GM13977 (cell line): Measurements from ENCODE around the gene NTN5.
A peak's percentile ranks its signal among the peaks of the same experiment; 100 is the strongest.
"Not testable (repeated sequence)": the region's sequence is repeated elsewhere in the genome, so short reads cannot be mapped to it uniquely, and the experiment has no call there.

Experiments
- DNase-seq: peaks from one replicate; pipeline ENCODE4 v3.0.0; 2012; ENCODE audit warnings: low spot score
- in situ Hi-C: fragments of 300-500 bp; cut with MboI; formaldehyde crosslinking; loops from one replicate; pipeline ENCODE4 v1.12.0; 2022; ENCODE audit warnings: low sequenced_read_pairs, low pct_unique_long_range_greater_than_20kb, mixed read lengths, inconsistent platforms; ENCODE audit not compliant: unreplicated experiment
- TF ChIP-seq, protein P1 (sequence below): IDR thresholded peaks from 2 replicates; pipeline ENCODE4 v1.5.1; 2012; ENCODE audit warnings: mild to moderate bottlenecking, control low read depth; ENCODE audit not compliant: insufficient read depth; ENCODE audit errors: extremely low read depth, missing control alignments

The NTN5 gene

DNA sequence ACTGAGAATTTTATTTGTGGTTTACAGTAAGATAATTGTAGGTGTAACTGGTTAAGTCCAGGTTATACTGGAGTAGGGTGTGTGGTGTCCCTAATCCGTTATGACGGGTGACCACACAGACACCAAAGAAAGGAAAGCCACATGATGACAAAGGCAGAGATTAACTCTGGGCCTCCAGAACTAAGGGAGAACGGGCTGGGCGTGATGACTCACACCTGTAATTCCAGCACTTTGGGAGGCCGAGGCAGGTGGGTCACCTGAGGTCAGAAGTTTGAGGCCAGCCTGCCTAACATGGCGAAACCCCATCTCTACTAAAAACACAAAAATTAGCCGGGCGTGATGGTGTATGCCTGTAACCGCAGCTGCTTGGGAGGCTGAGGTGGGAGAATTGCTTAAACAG is 12.8 kb upstream of the NTN5 start:
- TF ChIP-seq, protein P1, sequence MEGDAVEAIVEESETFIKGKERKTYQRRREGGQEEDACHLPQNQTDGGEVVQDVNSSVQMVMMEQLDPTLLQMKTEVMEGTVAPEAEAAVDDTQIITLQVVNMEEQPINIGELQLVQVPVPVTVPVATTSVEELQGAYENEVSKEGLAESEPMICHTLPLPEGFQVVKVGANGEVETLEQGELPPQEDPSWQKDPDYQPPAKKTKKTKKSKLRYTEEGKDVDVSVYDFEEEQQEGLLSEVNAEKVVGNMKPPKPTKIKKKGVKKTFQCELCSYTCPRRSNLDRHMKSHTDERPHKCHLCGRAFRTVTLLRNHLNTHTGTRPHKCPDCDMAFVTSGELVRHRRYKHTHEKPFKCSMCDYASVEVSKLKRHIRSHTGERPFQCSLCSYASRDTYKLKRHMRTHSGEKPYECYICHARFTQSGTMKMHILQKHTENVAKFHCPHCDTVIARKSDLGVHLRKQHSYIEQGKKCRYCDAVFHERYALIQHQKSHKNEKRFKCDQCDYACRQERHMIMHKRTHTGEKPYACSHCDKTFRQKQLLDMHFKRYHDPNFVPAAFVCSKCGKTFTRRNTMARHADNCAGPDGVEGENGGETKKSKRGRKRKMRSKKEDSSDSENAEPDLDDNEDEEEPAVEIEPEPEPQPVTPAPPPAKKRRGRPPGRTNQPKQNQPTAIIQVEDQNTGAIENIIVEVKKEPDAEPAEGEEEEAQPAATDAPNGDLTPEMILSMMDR, result no peak
- DNase-seq, result no peak
- in situ Hi-C loops, result no loop called here

DNA sequence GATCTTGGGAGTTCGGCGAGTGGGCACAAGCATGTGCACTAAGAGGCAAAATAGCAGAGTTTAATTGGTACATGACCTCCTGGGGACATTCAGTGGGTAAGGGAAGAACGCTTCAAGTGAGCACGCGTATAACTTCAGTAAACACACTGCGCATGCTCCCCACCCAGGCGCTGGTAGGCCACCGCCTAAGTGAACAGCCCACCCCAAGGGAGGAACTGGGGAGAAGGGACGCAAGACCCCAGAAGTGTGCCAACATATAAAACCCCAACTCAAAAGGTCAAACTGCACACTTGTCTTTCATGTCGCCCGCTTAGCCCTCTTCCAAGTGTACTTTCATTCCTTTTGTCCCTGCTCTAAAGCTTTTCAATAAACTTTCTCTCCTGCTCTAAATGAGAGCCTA is 10.5 kb upstream of the NTN5 start:
- in situ Hi-C loops, result no loop called here
- DNase-seq, result peak; percentile 50
- TF ChIP-seq, protein P1, result no peak

GRCh38 chr19:48681127-48681470 is 8.3 kb upstream of the NTN5 start:
- TF ChIP-seq, protein P1, result no peak
- DNase-seq, result peak; percentile 50
- in situ Hi-C loops, result no loop called here

- in situ Hi-C loops, result no loop called here
- TF ChIP-seq, protein P1, result no peak
- no peak for DNase-seq
These were observed 7.8 kb upstream of the NTN5 start for GRCh38 chr19:48680436-48681126.

DNA sequence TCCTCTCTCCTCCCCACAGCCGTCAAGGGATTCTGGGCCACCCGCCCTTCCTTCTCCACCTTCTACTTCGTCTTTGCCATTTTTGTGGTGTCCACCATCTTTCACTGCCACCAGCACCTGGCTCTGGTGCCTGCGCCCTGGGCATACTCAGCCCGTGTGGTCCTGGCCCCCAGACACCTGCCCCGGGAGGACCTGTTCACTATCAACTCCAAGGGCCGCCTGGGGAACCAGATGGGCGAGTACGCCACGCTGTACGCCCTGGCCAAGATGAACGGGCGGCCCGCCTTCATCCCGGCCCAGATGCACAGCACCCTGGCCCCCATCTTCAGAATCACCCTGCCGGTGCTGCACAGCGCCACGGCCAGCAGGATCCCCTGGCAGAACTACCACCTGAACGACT is 7.2 kb upstream of the NTN5 start:
- DNase-seq, in situ Hi-C loops: not testable (repeated sequence)

DNA sequence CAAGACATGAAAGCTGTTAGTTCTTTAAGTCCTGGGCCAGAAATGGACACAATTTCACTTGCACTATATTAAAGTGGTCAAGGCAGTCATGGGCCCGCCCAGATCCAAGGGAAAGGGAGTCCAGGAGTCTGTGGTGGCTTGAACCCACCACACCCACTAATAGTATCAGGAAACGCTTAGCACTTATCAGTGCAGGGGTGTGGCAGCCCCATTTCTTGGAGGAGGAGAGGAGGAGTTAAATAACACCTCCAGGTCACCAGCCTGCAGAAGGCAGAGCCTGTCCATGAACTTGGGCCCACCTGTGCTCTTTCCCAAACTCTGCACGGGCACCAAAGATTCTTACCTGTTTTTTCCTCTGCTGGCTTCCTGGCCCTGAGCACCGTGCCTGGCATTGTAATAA is 5.4 kb upstream of the NTN5 start:
- TF ChIP-seq, protein P1, result no peak
- in situ Hi-C loops, result no loop called here
- DNase-seq, result no peak

GRCh38 chr19:48676887-48677286 is 4.1 kb upstream of the NTN5 start:
- TF ChIP-seq, protein P1, result no peak
- in situ Hi-C loops, result no loop called here
- no peak for DNase-seq
